ENCODE results near the gene TANC1. TPM values are rescaled to one million over a fixed set of nuclear protein-coding genes. Genes with fewer than 3 reads are reported as not detected.

Gene TANC1
- total RNA-seq, 2 donors from 2014 or later, result 2.9 to 9.5 TPM

DNA sequence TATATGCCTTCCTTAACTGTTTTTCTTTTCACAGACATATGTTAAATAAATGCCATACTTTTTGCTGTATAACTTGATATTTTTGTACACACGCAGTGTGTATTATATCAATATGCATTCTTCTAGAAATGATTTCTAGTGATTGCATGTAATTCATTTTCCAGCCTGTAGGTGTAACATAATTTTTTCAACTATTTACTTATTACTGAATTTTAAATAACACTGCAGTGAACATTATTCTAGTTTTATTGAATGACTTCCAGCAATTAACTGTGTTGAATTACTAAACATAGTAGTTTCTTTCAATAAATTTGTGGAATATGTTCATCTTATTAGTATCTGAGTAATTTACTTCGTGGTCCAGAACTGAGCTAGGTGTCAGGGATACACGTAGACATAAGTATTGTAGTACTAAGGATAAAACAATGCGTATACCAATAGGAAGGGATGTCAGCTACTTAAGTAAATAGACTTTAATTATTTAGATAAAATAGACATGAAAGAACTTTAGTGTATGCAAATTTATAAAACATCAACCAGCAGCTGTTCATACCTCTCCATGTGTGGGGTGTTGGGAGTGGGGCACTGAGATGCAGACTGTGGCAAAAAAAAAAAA, 28.0 kb downstream of the TANC1 start:
- Histone ChIP-seq H3K9me3 (ENCODE audit: control insufficient read depth, low read length) (no peaks in the 10 kb centered on the region), H3K4me1 (ENCODE audit: control insufficient read depth, insufficient read depth, low read length) (peaks cover 32% of the 10 kb centered on the region), H3K4me3 (ENCODE audit: low read length) (no peak overlapping the region), H3K27me3 (ENCODE audit: control insufficient read depth, insufficient read depth, low read length, poor library complexity, severe bottlenecking) (no peaks in the 10 kb centered on the region), H3K36me3 (ENCODE audit: control insufficient read depth, insufficient read depth, low read length) (peaks cover 22% of the 10 kb centered on the region), H3K9ac (ENCODE audit: extremely low read depth, low read length, poor library complexity, severe bottlenecking) (no peak overlapping the region), H3K27ac (ENCODE audit: low read depth, low read length) (no peak overlapping the region)
- TF ChIP-seq, protein P1, sequence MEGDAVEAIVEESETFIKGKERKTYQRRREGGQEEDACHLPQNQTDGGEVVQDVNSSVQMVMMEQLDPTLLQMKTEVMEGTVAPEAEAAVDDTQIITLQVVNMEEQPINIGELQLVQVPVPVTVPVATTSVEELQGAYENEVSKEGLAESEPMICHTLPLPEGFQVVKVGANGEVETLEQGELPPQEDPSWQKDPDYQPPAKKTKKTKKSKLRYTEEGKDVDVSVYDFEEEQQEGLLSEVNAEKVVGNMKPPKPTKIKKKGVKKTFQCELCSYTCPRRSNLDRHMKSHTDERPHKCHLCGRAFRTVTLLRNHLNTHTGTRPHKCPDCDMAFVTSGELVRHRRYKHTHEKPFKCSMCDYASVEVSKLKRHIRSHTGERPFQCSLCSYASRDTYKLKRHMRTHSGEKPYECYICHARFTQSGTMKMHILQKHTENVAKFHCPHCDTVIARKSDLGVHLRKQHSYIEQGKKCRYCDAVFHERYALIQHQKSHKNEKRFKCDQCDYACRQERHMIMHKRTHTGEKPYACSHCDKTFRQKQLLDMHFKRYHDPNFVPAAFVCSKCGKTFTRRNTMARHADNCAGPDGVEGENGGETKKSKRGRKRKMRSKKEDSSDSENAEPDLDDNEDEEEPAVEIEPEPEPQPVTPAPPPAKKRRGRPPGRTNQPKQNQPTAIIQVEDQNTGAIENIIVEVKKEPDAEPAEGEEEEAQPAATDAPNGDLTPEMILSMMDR (conservative IDR thresholded peaks at IDR 0.05), result peak; percentile 64
- whole genome bisulfite sequencing, 2 experiments (ENCODE audit: insufficient coverage in 1 of 2, insufficient read length in 1 of 2), result 92% methylated on average over 3 of the region's 4 CpGs; no CpG with 5 or more reads in 1 of the 2 experiments
- Mint-ChIP-seq H3K4me1 (peaks cover 40% of the 10 kb centered on the region), H3K9me3 (no peaks in the 10 kb centered on the region), H3K27ac (no peak overlapping the region), H3K27me3 (ENCODE audit: insufficient read depth) (peaks cover 9% of the 10 kb centered on the region), H3K4me3 (no peak overlapping the region), H3K36me3 (ENCODE audit: low read depth) (no peaks in the 10 kb centered on the region)
- DNase-seq, result no peak

DNA sequence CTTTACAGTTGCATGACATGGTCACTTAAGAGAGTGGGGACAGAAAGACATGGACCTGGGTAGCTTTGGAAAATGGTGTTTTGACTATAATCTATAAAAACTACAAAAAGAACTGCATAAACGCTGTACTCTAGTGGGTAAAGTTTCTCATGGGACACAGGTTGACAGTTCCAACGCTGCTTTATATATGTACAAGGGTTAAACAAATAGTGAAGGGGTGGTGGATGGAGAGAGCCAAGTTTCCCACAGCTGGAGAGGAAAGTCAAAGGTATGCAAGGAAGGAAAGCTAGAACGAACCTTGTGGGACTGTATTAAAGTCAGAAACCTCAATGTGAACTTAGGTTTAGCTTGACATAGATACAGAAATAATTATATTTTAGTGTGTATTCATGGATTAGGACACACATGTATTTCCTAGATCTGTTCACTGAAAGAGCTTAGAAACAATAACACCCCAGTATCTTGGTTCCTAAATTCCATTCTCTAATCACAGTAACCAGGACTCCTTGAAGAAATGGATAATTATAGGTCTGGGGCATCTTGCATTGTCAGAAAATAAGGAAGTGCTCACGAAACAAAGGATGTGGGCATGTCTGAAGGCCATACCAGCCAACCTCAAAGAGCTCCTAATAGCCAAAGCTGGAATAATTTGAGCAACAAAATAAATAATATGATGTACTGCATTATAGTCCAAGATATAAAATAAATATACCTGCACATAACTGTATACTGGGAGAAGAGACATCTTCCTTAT, 28.8 kb downstream of the TANC1 start:
- H3K27me3 Mint-ChIP-seq (ENCODE audit: insufficient read depth), result peaks cover 8% of the 10 kb centered on the region
- H3K36me3 Mint-ChIP-seq (ENCODE audit: low read depth), result no peaks in the 10 kb centered on the region
- Histone ChIP-seq H3K27me3 (ENCODE audit: control insufficient read depth, insufficient read depth, low read length, poor library complexity, severe bottlenecking) (no peaks in the 10 kb centered on the region), H3K9me3 (ENCODE audit: control insufficient read depth, low read length) (peaks cover 2% of the 10 kb centered on the region), H3K27ac (ENCODE audit: low read depth, low read length) (no peak overlapping the region), H3K36me3 (ENCODE audit: control insufficient read depth, insufficient read depth, low read length) (peaks cover 30% of the 10 kb centered on the region), H3K4me3 (ENCODE audit: low read length) (no peak overlapping the region), H3K9ac (ENCODE audit: extremely low read depth, low read length, poor library complexity, severe bottlenecking) (no peak overlapping the region), H3K4me1 (ENCODE audit: control insufficient read depth, insufficient read depth, low read length) (peaks cover 36% of the 10 kb centered on the region)
- H3K9me3 Mint-ChIP-seq, result no peaks in the 10 kb centered on the region
- TF ChIP-seq, protein P1 (conservative IDR thresholded peaks at IDR 0.05), result no peak
- 87 to 92% methylated on average over 3 to 4 of the region's 4 CpGs for WGBS, 2 experiments (ENCODE audit: insufficient coverage in 1 of 2, insufficient read length in 1 of 2)
- H3K4me1 Mint-ChIP-seq, result peaks cover 42% of the 10 kb centered on the region
- no peak overlapping the region for H3K4me3 Mint-ChIP-seq
- no peak overlapping the region for H3K27ac Mint-ChIP-seq
- no peak for DNase-seq

DNA sequence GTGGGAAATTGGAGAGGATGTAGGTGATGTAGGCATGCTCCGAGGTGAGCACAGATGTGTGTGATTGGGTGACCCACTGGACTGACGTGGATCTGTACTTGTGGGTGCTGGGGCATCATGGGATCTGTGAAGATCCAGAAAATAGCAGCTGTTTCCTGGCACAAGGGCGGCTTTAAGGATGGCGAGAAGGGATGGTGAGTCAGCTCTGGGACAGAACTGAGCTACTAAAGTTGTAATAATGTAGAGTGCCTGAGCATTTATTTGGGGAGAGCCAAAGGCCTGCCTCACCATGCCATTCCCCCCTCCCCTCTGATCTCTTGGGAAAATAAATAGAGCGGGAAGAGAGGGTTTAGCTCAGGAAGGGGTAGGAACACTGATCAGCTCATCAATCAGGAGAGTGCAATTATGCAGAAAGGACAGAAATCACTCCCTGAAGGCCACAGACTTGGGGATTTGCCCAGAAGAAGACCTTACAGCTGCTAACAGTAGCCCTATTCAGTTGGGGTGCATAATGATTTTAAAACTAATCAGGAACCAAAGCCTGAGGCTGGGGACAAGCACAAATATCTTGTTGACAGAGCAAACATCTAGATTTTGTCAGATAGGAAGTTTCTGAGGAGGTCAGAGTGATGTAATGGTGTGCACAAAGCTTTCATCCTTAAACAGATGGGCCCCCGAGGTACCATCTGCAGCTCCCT, 30.3 kb downstream of the TANC1 start:
- H3K9me3 Mint-ChIP-seq, result peaks cover 8% of the 10 kb centered on the region
- Histone ChIP-seq H3K27ac (ENCODE audit: low read depth, low read length) (no peak overlapping the region), H3K36me3 (ENCODE audit: control insufficient read depth, insufficient read depth, low read length) (peaks cover 44% of the 10 kb centered on the region), H3K9me3 (ENCODE audit: control insufficient read depth, low read length) (peaks cover 16% of the 10 kb centered on the region), H3K27me3 (ENCODE audit: control insufficient read depth, insufficient read depth, low read length, poor library complexity, severe bottlenecking) (no peaks in the 10 kb centered on the region), H3K4me3 (ENCODE audit: low read length) (no peak overlapping the region), H3K4me1 (ENCODE audit: control insufficient read depth, insufficient read depth, low read length) (peaks cover 37% of the 10 kb centered on the region), H3K9ac (ENCODE audit: extremely low read depth, low read length, poor library complexity, severe bottlenecking) (no peak overlapping the region)
- H3K27me3 Mint-ChIP-seq (ENCODE audit: insufficient read depth), result no peaks in the 10 kb centered on the region
- H3K36me3 Mint-ChIP-seq (ENCODE audit: low read depth), result peaks cover 13% of the 10 kb centered on the region
- TF ChIP-seq, protein P1 (conservative IDR thresholded peaks at IDR 0.05), result no peak
- H3K4me1 Mint-ChIP-seq, result peaks cover 41% of the 10 kb centered on the region
- no peak overlapping the region for H3K4me3 Mint-ChIP-seq
- WGBS, 2 experiments (ENCODE audit: insufficient coverage in 1 of 2, insufficient read length in 1 of 2), result 93 to 100% methylated on average over 3 to 6 of the region's 6 CpGs
- H3K27ac Mint-ChIP-seq, result no peak overlapping the region
- no peak for DNase-seq
